GM10266 (cell line): ENCODE results near the gene SRGAP3.
A peak's percentile ranks its signal among the peaks of the same experiment; 100 is the strongest.

ENCODE experiments used
- DNase-seq: peaks from one replicate; pipeline ENCODE4 v3.0.0; 2012; ENCODE audit errors: extremely low spot score
- TF ChIP-seq, protein P1 (sequence below): IDR thresholded peaks from 2 replicates; pipeline ENCODE4 v1.5.1; 2012; ENCODE audit warnings: mild to moderate bottlenecking, low read depth; ENCODE audit not compliant: control insufficient read depth, insufficient read depth; ENCODE audit errors: missing control alignments

SRGAP3 gene

DNA sequence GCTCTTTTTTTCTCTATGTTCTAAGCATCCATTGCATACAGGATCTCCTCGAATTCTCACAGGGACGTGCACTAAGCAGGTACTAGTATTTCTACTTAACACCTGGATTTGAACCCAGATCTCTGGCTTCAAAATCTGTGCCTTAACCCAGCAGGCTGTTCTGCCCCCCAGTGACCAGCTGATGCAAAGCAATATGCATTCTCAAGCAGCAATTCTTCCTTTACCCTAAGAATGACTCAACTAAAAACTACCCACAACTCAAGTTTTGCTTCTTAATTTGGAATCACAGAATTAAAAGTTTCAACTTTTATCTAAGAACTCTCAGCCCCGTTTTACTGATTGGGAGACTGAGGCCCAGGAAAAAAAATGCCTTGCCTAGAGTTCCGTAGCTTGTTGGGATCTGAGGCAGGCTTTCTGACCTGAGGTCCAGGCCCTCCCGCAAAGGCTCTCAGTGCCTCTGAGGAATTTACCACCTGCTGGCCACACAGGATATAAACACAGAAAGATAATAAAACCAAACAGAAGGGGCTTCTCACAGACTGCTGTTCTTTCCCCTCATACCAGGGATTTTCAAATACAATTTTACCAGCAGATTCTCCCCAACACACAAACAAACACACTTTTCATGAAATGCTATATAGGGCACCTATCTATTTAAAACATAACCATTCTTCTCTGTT is 170.7 kb downstream of the SRGAP3 start:
- no peak for DNase-seq
- TF ChIP-seq, protein P1, sequence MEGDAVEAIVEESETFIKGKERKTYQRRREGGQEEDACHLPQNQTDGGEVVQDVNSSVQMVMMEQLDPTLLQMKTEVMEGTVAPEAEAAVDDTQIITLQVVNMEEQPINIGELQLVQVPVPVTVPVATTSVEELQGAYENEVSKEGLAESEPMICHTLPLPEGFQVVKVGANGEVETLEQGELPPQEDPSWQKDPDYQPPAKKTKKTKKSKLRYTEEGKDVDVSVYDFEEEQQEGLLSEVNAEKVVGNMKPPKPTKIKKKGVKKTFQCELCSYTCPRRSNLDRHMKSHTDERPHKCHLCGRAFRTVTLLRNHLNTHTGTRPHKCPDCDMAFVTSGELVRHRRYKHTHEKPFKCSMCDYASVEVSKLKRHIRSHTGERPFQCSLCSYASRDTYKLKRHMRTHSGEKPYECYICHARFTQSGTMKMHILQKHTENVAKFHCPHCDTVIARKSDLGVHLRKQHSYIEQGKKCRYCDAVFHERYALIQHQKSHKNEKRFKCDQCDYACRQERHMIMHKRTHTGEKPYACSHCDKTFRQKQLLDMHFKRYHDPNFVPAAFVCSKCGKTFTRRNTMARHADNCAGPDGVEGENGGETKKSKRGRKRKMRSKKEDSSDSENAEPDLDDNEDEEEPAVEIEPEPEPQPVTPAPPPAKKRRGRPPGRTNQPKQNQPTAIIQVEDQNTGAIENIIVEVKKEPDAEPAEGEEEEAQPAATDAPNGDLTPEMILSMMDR: peak; percentile 36

DNA sequence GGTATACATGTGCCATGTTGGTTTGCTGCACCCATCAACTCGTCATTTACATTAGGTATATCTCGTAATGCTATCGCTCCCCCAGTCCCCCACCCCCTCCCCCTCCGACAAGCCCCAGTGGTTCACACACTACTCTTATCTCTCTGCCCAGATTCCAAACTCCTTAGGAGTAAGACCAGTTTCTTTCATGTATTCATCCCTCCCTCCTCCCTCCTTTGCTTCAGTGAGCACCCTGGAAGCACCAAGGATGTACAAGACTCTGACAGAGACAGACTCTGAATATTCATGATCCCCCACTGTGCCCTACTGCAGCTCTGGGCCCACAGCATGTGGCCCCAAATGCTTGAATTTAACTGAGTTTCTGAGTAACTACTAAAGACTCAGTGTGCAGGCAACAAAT is 172.4 kb downstream of the SRGAP3 start:
- TF ChIP-seq, protein P1: no peak
- no peak for DNase-seq

DNA sequence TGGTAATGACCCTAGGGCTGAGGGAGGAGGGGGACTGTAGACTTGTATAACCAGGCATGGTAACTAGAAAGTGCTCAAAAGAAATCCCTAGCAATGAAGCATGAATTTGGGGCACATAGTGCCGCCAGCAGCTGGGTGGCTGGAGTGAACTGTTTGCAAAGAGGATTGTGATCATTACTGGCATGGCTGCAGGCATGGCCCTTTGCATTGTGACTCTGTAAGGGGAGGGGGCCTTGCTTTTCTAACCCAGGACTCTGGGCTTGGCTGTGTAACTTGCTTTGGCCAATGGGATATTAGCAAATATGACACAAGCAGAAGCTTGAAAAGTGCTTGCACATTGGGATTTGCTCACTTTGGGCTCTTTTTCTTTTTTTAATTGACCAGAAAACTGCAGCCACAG is 173.7 kb downstream of the SRGAP3 start:
- TF ChIP-seq, protein P1: no peak
- DNase-seq: no peak

- TF ChIP-seq, protein P1: no peak
- no peak for DNase-seq
Observed at GRCh38 chr3:9074079-9074478, 175.4 kb downstream of the SRGAP3 start.

DNA sequence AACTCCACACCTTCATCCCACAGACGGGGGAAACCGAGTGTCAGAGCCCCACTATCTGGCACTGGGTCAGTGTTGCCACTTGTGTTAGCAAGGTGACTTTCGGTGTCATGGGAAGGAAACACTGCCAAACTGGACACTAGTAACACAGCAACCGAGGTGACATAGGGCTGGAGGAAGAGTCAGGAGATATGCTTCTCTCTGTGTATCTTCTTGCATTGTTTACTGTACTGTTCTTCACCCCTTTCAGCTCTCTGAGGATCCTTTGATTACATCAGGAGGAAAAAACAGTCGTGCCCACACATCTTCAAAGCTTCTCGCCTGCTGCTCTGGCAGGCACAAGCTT is 176.8 kb downstream of the SRGAP3 start:
- DNase-seq: no peak
- TF ChIP-seq, protein P1: no peak

- DNase-seq: no peak
- TF ChIP-seq, protein P1: no peak
Observed at GRCh38 chr3:9071936-9072666, 177.3 kb downstream of the SRGAP3 start.

GRCh38 chr3:9070961-9071360 is 178.5 kb downstream of the SRGAP3 start:
- TF ChIP-seq, protein P1: no peak
- DNase-seq: no peak
